Heart right ventricle (tissue), 16 donors: ENCODE measurements around the gene RAPGEF2. TPM values are rescaled to one million over a fixed set of nuclear protein-coding genes. Genes with fewer than 3 reads are reported as not detected.

Experiments
- ATAC-seq, 8 donors: fragments of 200-7000 bp; cut with Tn5 transposase; one replicate each; pipeline ENCODE4 v1.9.1; 2020; ENCODE audit warnings: mild to moderate bottlenecking in 8 of 8, moderate library complexity in 8 of 8, moderate number of reproducible peaks in 1 of 8
- DNase-seq, 2 donors: peaks; one replicate each; pipeline ENCODE4 v3.0.0-alpha.2; 2020
- H3K27ac ChIP-seq, 10 donors: fragments of 200-600 bp; sonication (generic) in 2 of 10; one replicate each; pipeline versions ENCODE4 v1.5.0 to v1.8.0; 2020 to 2022; ENCODE audit warnings: mild to moderate bottlenecking in 3 of 10
- H3K27me3 ChIP-seq, 7 donors: fragments of 200-600 bp; one replicate each; pipeline ENCODE4 v1.8.0; 2021 to 2022; ENCODE audit warnings: mild to moderate bottlenecking in 2 of 7
- H3K36me3 ChIP-seq, 9 donors: fragments of 200-600 bp; sonication (generic) in 1 of 9; one replicate each; pipeline versions ENCODE4 v1.5.0 to v1.8.0; 2020 to 2022; ENCODE audit warnings: mild to moderate bottlenecking in 2 of 9
- H3K4me1 ChIP-seq, 9 donors: fragments of 200-600 bp; sonication (generic) in 1 of 9; one replicate each; pipeline versions ENCODE4 v1.5.0 to v1.8.0; 2020 to 2022; ENCODE audit warnings: mild to moderate bottlenecking in 4 of 9
- H3K4me3 ChIP-seq, 10 donors: fragments of 200-600 bp; sonication (generic) in 2 of 10; one replicate each; pipeline versions ENCODE4 v1.5.0 to v1.8.0; 2020 to 2022; ENCODE audit warnings: mild to moderate bottlenecking in 7 of 10, moderate library complexity in 2 of 10
- H3K9me3 ChIP-seq, 11 donors: fragments of 200-600 bp in 10 of 11; sonication (generic) in 2 of 11; one replicate each; pipeline versions ENCODE4 v1.5.0 to v1.8.0; 2013 to 2022; ENCODE audit warnings: mild to moderate bottlenecking in 2 of 11, control low read depth in 1 of 11, moderate library complexity in 1 of 11
- WGBS, 2 donors: extraction: QIAGEN DNeasy Blood & Tissue Kit; methylation state at CpG; one replicate each; pipeline ENCODE4 v1.1.7; 2013; ENCODE audit warnings: inconsistent platforms in 1 of 2; 5-methylcytosine and 5-hydroxymethylcytosine counted together
- intact Hi-C, 10 donors: fragments of 100-400 bp; cut with DNase I; formaldehyde crosslinking; loops; one replicate each; pipeline versions ENCODE4 v1.11.1 to v1.14.2; 2022
- polyA plus RNA-seq, 2 donors: library from polyadenylated mRNA; stranded (reverse); fragments of 200-250 nt; gene quantifications; one replicate each; pipeline ENCODE4 v1.2.3, GENCODE V29; 2013
- total RNA-seq, 10 donors: library from RNA; stranded (reverse); fragmentation: NEBNext Ultra II Directional in 3 of 10; extraction: Animal tissue kit (Norgen Biotek cat#: 25700) in 3 of 10; gene quantifications; one replicate each; pipeline versions ENCODE4 v1.2.1 to v1.2.4, GENCODE V29; 2021 to 2023
- TF ChIP-seq, protein P1 (sequence below), 9 donors: fragments of 200-600 bp; sonication (generic) in 2 of 9; IDR thresholded peaks; one replicate each; pipeline versions ENCODE4 v1.5.0 to v1.8.0; 2021 to 2022; ENCODE audit warnings: antibody characterized with exemption in 9 of 9, mild to moderate bottlenecking in 5 of 9, moderate library complexity in 1 of 9
- donor health status: Arrhythmogenic right ventricular cardiomyopathy.
- donor health status: ischemic (EF 13 %, LVEDD 7.1; RV severe dilation, severe dysfunction).
- donor health status: healthy with polysubstance abuse.
- donor health status: DM: no; HTN: yes; CAD: no.
- donor health status: DM: no; HTN: no; CAD: no.
- donor health status: ischemic (EF 25% LVEDD 6.9; RV normal size, moderate dysfunction).
- donor health status: ischemic (EF 25% LVEDD 5.7; RV mildly dilated, moderate dysfunction).
- donor health status: healthy.
- donor health status: DM: yes; HTN: yes; CAD: no.
- donor health status: Ischemic cardiomyopathy.
- donor health status: ischemic (EF 35%, LVEDD 5.7; RV mildly dilated, moderate dysfunction).
- donor health status: nonischemic (EF 11% LVEDD 7.7; RV severe dilation, severe dysfunction).
- donor health status: DM: yes; HTN: yes; CAD: no.
- donor health status: PGD.
- donor health status: ischemic (EF 29% LVEDD 5.4; RV normal size, mild dysfunction).
- donor health status: nonischemic (EF 23%, LVEDD 6.1; RV moderate dilation, normal function).

The RAPGEF2 gene
- total and polyA plus RNA-seq, 12 donors: 9.2 to 68.8 (median 53.7) TPM

DNA sequence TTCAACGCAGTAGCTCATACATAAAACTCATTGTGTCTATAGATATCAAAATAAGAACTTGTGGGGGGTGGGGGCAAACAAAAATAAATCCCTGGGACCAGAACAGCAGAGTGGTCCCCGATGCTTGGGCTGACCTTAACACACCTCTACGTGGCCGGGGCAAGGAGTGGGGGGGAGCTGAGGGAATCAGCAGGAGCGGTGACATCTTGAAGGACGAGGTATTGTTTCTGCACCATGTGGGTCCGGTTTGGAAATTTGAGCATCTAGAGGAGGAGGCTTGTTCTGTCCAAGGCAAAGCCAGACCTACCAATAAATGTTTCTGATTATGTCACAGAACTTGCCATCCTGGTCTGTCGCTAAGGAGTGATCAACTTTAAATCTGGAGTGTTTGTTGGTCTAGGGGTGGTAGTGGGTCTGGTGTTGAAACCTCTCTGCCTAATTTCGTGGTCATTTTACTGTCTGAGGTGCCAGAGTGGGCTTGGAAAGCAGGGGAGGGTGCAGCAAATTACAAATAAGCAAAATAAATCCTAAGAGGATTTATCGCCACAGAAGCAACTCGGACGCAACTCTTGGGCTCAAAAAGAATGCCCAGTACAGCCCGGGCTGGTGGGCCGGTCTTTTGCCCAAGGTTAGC lies 774 bp upstream of the RAPGEF2 start:
- Histone ChIP-seq H3K27me3 (no peaks in the 10 kb centered on the region), H3K27ac (peak overlapping the region; percentile 19 to 98 (median 95)), H3K9me3 (no peaks in the 10 kb centered on the region), H3K4me3 (peak overlapping the region; percentile 64 to 99 (median 99)), H3K4me1 (peaks cover 0 to 42% (median 29%) of the 10 kb centered on the region in 9 donors), H3K36me3 (no peaks in the 10 kb centered on the region)
- intact Hi-C loops: loop anchor here in 8 of 10 donors (2.0 to 10.0 kb wide), 9 partner anchors 53 to 343 kb away; no protein-coding TSS in a partner anchor
- TF ChIP-seq, protein P1, sequence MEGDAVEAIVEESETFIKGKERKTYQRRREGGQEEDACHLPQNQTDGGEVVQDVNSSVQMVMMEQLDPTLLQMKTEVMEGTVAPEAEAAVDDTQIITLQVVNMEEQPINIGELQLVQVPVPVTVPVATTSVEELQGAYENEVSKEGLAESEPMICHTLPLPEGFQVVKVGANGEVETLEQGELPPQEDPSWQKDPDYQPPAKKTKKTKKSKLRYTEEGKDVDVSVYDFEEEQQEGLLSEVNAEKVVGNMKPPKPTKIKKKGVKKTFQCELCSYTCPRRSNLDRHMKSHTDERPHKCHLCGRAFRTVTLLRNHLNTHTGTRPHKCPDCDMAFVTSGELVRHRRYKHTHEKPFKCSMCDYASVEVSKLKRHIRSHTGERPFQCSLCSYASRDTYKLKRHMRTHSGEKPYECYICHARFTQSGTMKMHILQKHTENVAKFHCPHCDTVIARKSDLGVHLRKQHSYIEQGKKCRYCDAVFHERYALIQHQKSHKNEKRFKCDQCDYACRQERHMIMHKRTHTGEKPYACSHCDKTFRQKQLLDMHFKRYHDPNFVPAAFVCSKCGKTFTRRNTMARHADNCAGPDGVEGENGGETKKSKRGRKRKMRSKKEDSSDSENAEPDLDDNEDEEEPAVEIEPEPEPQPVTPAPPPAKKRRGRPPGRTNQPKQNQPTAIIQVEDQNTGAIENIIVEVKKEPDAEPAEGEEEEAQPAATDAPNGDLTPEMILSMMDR (IDR thresholded peaks at IDR 0.05): no peak
- DNase-seq (no peak), ATAC-seq (no peak)
- WGBS, 2 donors: 38 to 40% methylated on average over 14 of the region's 14 CpGs

DNA sequence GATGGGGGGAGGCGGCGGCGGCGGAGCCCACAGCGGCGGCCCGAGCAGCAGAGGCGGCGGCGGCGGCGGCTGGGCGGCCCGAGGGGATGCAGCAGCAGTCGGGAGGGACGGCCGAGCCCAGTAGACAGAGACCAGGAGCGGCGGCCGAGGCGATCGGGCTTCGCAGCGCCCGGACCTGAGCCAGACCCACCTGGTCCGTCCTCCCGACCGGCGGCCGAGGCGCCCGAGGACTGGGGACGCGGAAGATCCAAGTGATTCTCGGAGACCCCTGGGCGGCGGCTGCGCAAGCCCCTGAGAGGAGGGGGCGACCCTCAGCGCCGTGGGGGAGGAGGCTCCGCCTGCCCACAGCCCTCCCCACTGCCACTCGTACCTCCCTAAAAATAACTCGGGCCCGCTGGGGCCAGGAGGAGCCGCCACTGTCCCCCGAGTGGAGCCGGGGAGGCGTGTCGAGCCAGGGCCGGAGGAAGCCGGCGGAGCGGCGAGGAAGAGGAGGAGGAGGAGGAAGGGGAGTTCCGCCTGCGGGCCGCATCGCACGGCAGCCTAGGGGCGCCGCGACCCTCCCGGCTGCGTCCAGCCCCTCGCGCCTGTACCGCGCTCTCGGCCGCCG lies 608 bp downstream of the RAPGEF2 start:
- Histone ChIP-seq H3K27me3 (no peaks in the 10 kb centered on the region), H3K27ac (peak overlapping the region; percentile 95 to 98 (median 96)), H3K4me1 (peaks cover 0 to 45% (median 35%) of the 10 kb centered on the region in 9 donors), H3K4me3 (peak overlapping the region; percentile 66 to 99 (median 99)), H3K9me3 (no peaks in the 10 kb centered on the region), H3K36me3 (no peaks in the 10 kb centered on the region)
- TF ChIP-seq, protein P1 (IDR thresholded peaks at IDR 0.05): no peak
- DNase-seq: peak; percentile 67 to 70
- ATAC-seq: peak; percentile 24 to 71 (median 42)
- intact Hi-C loops: loop anchor here in 8 of 10 donors (2.0 to 10.0 kb wide), 9 partner anchors 55 to 341 kb away; no protein-coding TSS in a partner anchor
- 0% methylated on average over 54 to 72 of the region's 72 CpGs for WGBS, 2 donors

DNA sequence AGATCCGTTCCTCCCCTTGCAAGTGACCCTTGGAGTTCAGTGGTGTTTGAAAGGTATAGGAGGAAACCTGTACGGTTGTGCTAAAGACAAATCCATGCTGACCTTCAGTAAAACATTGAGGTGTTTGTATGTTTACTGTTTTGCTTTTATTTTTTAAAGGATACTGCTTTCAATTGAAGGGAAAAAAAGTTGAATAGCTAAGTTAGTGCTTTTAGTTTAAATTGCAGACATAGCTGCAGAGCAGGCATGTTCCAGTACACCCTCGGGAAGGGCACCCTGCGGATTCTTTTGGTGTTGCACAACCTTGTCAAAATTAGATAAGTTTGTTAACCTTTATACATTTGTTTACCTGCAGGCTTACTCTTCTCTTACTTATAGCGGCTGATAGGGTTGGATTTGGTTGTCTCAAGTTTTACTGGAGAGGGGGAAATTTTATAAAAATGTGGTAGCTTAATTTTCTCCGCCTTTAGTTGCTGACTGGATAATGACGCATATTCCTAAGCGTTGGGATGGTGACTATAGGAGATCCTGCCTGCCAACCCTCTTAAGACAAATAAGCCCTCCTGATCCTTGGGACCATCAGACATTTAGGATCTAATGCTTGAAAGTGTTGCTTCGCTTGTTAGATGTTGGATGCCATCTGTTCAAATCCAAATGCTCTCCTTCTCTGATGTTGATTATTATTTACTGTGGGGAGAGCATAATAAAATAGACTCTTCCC lies 2.0 kb downstream of the RAPGEF2 start:
- no peaks in the 10 kb centered on the region for H3K27me3 ChIP-seq
- no peaks in the 10 kb centered on the region for H3K36me3 ChIP-seq
- 7 to 8% methylated on average over 9 of the region's 9 CpGs for WGBS, 2 donors
- H3K4me1 ChIP-seq: peaks cover 0 to 57% (median 46%) of the 10 kb centered on the region in 9 donors
- DNase-seq (no peak), ATAC-seq (peak in 1 of 8 donors; percentile 30)
- intact Hi-C loops: loop anchor here in 9 of 10 donors (1.0 to 10.0 kb wide), 11 partner anchors 42 to 340 kb away; no protein-coding TSS in a partner anchor
- TF ChIP-seq, protein P1 (IDR thresholded peaks at IDR 0.05): peak in 1 of 9 donors; percentile 12
- H3K9me3 ChIP-seq: no peaks in the 10 kb centered on the region
- peak overlapping the region; percentile 66 to 99 (median 99) for H3K4me3 ChIP-seq
- peak overlapping the region; percentile 95 to 98 (median 96) for H3K27ac ChIP-seq

DNA sequence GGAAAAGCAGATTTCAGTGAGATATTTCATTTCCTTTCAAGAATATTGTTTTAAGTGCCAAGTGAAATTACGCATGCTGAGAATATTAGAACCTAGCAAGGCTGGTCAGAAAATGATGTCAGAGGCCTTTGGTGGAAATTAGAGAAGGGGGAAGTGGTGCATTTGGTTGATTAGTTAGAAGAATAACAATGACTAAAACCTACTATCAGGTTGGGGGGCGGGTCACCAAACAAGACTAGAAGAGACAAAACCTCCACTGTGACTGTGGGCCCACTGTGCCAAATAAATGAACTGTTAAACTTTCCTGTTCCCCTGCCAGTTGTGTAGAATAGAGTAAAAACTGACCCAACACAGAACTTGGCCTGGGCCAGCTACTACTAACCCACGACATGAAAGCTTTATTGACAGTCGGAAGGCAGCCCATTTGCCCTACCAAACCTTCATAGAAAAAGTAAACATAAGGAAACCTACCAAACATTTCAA lies 2.9 kb downstream of the RAPGEF2 start:
- Histone ChIP-seq H3K36me3 (no peaks in the 10 kb centered on the region), H3K27ac (peak overlapping the region in 9 of 10 donors; percentile 36 to 98 (median 97)), H3K4me1 (peaks cover 0 to 66% (median 54%) of the 10 kb centered on the region in 9 donors), H3K27me3 (no peaks in the 10 kb centered on the region), H3K4me3 (peak overlapping the region; percentile 66 to 99 (median 99)), H3K9me3 (no peaks in the 10 kb centered on the region)
- 31 to 39% methylated on average over 4 of the region's 4 CpGs for WGBS, 2 donors
- DNase-seq: peak in 1 of 2 donors; percentile 41
- ATAC-seq: peak in 2 of 8 donors; percentile 8 to 23
- intact Hi-C loops: loop anchor here in 9 of 10 donors (1.0 to 10.0 kb wide), 10 partner anchors 41 to 339 kb away; no protein-coding TSS in a partner anchor
- TF ChIP-seq, protein P1 (IDR thresholded peaks at IDR 0.05): no peak
